ENCODE data around the gene COL4A1.

COL4A1 gene

DNA sequence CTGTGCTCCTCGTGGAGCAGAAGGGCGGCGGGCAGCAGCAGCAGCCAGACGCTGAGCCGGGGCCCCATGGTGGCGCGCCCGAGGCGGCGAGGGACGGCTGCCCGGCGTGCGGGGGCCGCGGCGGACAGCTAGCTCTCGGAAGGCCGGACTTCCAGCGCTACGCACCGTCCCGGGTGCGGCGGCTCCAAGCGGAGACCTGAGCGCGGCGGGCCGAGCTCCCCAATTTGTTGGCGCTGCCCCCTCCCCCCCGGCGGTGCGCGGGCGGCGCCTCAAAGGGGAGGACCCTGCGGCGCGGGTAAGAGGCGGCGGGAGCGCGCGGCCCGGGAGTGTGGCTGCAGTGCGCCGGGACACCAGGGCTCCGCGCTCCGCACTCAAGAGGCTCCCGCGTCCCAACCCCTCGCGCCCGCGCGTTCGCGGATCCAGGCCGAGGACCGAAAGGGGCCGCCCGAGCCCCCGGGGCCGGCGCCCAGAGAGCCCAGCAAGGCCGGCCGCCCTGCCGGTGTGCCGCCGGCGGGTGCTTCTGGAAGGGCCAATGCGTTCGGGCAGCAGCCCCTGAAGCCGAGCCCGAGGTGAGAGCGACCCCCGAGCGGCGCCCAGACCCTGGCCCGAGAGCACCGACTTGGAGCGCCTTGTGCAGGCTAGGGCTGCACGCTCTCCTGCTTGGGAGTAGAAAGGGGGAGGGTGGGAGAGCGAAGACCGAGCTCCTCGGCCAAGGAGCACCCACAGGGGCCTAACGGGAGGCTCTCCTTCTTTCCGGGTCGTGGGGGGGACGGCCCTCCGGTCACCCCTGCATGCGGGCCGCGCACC, at the start of gene COL4A1, which contains the start of gene COL4A2:
COL4A1 (minus strand) TSS at position 198 of the 807 bp plus-strand sequence; CDS start at position 68, 130 bp downstream.
COL4A2 (plus strand) TSS at position 325 of the 807 bp plus-strand sequence. CDS start 620 bp downstream, outside the sequence.
- no peak for DNase-seq (ENCODE audit: low read depth in 1 of 2, low spot score in 1 of 2)

DNA sequence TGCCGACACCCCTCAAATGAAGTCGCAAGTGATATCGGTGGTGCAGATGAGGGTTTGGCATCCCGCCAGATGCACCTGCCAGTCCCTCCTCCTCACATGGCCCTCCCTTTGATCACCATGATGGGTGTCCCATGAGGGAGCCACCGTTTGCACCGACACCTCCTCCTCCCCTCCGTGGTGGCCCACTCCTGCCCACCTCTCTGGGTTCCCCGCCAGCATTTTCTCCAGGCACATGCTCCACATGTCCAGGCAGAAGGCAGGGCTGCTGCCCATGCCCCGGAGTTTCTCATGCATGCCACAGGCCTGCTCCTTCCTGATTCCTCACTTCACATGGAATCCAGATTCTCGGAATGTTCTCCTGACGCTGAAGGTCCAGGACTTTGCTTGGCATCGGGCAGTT, 49.4 kb upstream of the COL4A1 start:
- no peak for DNase-seq (ENCODE audit: low read depth in 1 of 2, low spot score in 1 of 2)

DNA sequence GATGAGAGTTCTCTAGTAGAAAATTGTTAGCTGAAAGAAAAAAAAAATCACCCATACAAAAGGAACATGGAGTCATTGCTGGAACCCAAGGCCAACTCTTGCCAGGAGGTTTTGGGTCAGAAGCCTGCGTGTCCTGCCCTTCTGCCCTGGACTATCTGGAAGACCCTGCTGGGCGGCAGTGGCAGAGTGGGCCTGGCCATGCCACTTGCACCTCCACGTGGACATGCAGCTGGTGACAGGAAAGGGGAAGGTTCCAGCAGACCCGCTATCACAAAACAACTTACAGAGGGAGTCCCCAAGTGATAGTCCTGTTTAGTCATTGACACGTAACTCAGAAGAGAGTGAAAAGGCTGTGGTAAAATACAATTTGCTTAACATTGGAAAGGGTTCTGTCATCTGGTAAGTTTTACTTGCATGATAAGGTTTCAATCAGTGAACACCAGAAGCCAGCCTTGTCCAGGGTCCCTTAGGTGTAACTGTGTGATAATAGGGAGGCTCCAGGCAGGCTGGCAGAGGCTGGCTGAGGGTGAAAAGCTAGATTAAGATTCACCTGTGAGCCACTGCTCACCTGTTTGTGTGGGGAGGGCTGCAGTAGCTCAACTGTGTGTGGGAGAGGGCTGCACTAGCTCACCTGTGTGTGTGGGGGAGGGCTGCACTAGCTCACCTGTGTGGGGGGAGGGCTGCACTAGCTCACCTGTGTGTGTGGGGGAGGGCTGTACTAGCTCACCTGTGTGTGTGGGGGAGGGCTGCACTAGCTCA, 47.9 kb upstream of the COL4A1 start:
- no peak for DNase-seq (ENCODE audit: low read depth in 1 of 2, low spot score in 1 of 2)

DNA sequence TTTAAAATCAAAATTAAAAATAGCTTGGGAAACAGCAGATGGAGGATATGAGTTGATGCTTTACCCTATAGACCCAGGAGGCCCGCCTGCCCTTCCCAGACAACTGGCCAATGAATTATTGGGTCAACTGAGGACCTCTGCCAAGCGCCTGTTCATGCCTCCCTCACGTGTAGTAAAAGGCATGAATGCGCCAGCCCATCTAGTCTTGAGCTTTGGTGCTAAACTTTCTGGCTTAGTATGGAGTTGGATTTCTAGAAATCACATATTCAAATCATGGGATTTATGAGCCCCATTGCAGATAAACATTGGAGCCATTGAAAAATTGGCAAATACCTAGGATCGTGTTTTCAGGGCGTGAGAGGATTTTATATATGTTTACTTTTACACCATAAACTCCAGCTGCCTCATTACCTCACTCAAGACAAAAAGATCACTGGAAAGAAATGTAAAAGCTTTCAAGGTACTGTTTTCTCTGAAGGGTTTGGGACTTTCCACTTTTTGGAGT, 47.2 kb upstream of the COL4A1 start:
- no peak for DNase-seq (ENCODE audit: low read depth in 1 of 2, low spot score in 1 of 2)

DNA sequence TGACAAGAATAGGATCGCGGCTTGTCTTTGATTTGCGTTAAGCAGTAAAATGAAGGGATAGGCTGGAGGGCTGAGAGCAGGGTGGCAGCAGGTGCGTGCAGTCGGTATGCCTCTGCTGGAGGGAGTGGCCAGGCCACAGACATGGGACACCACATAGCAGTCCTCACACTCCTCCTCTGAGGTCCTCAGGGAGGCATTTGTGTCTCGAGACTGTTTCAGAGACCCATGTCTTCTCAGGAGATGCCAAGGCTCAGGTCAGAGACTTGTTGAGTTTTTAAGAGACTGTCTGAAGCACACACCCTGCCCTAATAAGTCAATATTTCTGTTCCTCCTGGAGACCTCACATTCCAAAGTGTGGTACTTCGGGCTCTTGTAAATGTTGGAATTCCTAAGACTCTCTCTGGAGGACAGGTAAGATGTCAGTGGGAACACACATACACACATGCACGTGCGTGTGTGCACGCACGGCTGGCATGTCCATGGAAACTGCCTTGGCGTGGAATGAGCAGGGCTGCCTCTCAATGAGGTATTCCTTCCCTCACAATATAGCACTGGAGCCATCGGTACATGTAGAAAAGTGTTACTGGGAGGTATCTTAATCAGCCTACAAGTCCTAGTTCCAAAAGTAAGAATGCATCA, 46.5 kb upstream of the COL4A1 start:
- DNase-seq (ENCODE audit: low read depth in 1 of 2, low spot score in 1 of 2) = no peak

DNA sequence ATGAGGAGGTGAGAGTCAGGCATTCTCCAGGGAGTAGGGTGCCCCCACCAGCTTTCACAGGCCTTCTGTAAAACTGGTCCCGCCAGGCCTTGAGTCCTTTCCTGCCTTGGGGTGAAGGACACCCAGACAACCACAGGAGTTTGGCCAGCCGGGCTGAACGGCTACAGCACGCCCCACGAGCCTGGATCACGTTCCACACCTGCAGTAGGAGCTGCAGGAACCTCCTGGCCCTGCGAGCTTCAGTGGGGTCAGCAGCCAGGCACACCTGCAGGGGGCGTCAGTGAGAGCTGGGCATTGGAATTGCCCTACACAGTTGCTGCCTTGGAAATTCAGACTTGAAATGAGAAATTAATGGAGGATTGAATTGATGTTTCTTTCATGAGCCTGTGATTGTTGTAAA, 45.8 kb upstream of the COL4A1 start:
- no peak for DNase-seq (ENCODE audit: low read depth in 1 of 2, low spot score in 1 of 2)

DNA sequence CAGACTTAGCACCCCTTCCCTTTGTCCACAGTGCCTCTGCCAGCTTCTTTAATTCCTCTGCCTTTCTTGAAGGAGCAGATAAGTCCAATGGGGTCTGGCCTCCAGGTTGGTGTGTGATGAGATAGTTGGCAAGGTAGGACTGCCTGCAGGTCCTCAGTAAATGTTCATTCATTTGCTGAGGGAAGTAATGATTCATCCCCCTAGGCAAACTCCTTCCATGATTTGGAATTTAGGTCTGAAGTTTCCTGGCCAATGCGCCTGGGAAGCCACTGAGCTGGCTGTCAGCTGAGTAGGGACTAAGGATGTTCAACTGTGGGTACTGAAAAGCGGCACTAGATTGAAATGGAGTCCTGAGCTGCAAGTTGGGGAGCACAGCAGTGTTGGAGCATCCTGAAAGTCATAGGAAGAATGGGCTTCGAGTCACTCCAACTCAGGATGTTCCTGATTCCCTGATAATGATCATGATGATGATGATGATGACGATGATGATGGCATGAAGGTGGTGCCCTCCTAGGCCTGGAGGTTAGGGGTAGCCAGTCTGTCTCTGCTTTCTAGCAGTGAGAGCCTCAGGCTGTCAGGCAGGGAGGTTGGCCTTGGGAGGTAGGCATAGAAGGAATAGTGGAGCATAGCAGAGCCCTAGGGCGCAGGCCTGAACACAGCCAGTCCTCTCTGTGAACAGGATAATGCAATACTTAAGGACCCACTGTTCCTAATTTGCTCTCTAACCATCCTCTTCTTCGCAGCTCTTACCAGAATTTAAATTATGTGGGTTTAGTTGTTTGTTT, 44.9 kb upstream of the COL4A1 start:
- DNase-seq (ENCODE audit: low read depth in 1 of 2, low spot score in 1 of 2) = no peak

DNA sequence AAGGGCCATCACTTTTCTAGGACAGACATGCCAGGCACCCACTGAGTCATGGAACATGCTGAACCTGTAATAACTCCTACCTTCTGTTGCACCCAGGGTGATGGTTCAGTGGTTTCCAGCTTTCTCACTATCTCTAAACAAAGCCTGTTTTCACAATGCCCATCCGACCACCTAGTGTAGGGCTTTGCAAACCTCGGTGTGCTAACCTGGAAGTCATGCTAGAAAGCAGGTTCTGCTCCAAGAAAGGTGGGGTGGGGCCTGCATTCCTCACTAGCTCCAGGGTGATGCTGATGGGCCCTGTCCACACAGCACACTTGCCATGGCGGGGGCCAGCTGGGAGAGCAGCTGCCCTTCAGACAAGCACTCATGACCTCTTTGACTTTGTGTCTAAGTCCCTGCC, 43.6 kb upstream of the COL4A1 start:
- DNase-seq (ENCODE audit: low read depth in 1 of 2, low spot score in 1 of 2) = no peak

DNA sequence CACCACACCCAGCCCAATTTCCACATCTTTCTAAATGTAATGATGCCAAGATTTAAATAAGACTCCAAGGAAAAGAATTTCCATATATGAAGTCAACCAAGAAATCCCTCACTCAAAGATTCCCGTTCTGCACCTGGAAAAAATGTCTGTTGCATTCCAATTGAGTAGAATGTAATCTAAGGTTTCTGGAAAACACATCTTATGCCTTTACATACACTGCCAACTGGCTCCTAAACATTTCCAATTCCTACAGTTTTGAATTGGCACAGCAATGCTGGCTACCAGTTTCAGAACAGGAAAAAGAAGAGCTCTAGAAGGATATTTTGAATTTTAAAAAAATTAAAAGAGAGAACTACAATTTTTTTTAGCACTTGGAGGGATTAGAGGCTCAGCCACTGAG, 43.1 kb upstream of the COL4A1 start:
- DNase-seq (ENCODE audit: low read depth in 1 of 2, low spot score in 1 of 2) = no peak

DNA sequence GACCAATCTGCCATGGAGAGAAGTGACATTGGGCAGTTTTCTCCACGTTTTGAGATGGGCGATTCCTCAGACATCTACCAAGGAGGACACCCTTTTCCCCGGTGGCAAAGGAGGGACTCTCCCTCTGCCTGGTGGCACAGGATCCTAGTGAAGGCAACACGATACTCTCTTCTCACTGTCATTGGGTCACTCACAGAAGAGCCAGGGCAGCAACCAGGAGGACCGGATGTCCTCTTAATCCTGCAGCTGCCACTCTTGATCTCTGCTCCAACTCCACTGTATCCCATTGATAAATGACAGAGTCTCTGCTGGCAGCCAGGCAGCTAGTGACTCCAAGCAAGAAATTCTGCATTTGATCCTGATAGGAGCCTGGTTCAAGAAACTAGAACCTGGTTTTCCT, 42.3 kb upstream of the COL4A1 start:
- no peak for DNase-seq (ENCODE audit: low read depth in 1 of 2, low spot score in 1 of 2)

DNA sequence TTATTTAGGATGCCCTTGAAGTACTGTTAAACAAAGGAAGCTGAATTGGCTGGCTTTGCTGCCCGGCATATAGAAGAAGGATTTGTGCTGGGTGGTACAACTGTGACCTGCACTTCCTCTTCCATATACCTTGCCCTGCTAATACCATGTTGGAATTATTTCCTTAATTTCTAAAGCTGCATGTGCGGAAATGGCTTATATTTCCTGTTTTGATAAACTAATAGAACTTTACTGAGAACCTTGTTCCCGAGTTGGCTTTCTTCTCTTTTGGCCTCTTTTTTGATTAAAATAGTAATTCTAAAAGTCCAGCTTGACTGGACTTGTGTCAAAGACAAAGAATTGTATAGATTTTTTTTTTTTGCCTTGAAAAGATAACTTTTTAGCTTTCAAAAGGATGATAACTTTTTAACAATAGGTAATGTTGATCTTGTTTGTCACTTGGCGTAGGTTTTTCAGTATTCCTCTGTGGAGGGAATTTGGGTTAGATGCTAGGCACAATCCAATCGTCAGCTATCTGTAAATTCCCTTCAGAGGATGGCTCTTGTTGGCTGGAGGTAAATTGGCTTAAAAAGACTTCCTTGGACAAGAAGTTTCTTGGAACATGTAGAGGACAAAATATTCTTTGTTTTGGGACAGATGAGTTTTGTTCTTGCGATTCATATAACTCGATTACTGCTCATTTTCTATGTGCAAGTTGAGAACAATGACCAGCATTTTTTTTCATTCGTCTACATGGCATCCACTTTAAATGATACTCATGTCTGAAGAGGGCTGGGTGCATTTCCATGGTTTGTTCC, 41.5 kb upstream of the COL4A1 start:
- no peak for DNase-seq (ENCODE audit: low read depth in 1 of 2, low spot score in 1 of 2)

DNA sequence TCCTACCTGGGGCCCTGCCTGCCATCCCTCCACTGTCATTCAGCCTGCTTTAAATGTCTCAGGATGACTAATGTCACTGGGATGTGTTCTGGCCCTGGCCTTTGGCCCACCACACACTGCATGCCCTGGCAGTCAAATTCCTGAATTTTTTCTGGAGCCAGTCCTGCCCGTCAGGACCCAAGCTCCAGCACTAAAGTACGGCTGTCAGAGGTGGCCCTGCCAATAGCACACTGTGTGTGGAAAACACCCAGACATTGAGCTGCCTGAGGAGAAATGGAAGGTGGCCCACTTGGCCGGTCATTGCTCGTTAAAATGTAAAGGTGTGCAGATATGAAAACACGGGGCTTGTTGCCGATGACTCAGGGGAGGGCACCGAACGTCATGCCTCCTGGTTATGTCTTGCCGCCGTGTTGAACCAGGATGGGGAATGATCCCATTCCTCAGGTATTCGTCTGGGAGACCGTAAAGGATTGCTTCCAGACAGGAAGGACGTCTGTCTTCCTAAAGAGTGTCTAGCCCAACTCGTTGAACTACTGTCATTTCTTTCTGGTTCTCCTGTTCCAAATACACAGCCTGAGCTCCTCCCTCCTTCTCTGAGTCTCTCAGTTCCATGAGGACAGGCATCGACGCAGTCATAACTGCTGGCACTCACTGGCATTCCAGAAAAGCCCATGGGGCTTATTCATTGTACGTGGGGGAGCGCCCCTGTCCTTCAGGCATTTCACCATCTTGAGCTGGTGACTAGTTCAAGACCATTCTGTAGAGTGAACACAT, 40.8 kb upstream of the COL4A1 start:
- DNase-seq (ENCODE audit: low read depth in 1 of 2, low spot score in 1 of 2) = no peak

DNA sequence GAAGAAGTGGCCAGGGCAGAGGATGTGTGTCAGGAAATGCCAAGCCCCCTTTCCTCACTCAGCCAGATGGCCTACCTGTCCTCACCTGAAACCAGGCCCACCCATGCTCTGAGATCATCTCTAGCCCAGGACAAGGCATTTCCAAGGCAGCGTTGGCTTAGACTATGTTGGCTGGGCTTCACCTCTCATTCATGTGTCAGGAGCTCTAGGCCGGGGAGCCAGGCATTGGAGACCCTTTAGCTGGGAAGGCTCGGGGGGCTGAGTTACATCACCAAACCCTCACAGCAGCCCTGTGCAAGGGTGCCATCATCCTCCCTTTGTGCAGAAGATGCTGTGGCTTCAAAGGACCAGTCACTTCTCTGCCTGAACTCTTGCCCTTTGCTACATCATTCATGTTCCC, 40.1 kb upstream of the COL4A1 start:
- no peak for DNase-seq (ENCODE audit: low read depth in 1 of 2, low spot score in 1 of 2)

DNA sequence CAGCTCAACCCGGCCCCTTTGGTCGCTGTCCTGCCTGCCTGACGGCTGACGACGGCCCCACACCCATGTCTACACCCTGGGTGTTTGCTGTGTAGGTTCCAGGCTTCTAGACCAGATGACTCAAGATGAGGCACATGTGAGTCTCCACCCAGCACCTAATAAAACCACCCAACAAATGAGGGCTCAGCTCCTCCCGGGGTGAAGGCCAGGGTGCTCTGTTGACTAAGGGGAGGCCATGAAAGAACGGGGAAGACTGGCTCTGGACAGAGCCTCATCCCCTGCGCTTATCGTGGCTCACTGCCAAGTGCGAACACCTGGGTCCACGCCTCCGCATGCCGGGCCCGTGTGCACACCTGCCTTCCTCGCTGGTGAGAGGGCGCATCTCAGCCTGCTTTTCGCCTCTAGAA, 39.7 kb upstream of the COL4A1 start:
- DNase-seq (ENCODE audit: low read depth in 1 of 2, low spot score in 1 of 2) = no peak

DNA sequence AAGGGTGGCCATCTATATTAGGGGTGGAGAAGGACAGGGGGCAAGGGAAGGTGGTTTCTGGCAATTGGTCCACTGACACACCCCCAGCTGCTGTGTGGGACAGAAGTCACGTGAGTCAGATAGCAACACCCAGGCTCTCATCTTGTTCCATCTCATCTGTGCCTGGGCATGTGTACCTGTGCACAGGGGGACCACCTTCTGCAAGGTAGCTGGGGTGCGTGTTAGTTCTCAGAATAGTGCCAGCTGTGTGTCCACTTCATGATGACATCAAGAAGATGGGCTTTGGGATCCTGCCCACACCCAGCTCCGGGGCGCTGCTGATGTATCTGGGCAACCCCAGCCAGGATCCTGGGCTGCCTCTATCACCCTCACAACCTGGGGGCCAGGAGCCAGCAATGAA, 38.7 kb upstream of the COL4A1 start:
- DNase-seq (ENCODE audit: low read depth in 1 of 2, low spot score in 1 of 2) = no peak

DNA sequence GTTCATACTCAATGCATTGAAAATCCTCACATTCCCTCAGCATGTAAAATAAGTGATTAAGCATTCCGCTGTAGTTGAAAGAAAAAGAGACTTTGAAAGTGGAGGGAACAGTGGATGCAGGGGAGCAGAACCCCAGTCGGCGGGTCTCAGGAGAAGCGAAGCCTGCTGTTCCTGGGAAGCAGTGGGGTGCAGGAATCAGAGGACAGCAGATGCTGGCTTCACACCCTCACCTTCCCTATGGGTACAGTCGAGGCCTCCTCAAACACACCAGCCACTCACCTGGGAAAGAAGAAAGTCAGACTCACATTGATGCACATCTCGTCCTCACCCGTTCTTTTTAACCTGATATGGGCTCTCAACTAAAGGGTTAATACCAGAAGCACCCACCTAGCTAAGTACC, 38.3 kb upstream of the COL4A1 start:
- DNase-seq (ENCODE audit: low read depth in 1 of 2, low spot score in 1 of 2) = no peak

DNA sequence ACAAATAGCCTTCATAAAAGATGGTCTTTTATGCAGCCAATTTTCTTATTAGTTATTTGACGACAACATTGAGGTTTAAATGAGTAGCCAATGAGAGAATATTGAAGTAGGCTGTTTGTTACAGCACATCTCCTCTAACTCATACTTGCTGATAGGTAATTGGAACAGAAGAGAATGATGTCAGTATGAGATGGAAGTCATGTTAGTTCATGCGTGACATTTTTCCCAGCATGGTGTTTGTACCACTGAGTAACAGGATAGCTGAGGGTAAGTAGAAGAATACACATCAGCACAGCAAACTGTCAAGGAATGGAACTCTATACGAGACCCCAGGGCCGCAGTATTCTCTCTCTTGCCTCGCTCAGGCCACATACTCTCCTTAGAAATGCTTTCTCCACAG, 37.4 kb upstream of the COL4A1 start:
- no peak for DNase-seq (ENCODE audit: low read depth in 1 of 2, low spot score in 1 of 2)

DNA sequence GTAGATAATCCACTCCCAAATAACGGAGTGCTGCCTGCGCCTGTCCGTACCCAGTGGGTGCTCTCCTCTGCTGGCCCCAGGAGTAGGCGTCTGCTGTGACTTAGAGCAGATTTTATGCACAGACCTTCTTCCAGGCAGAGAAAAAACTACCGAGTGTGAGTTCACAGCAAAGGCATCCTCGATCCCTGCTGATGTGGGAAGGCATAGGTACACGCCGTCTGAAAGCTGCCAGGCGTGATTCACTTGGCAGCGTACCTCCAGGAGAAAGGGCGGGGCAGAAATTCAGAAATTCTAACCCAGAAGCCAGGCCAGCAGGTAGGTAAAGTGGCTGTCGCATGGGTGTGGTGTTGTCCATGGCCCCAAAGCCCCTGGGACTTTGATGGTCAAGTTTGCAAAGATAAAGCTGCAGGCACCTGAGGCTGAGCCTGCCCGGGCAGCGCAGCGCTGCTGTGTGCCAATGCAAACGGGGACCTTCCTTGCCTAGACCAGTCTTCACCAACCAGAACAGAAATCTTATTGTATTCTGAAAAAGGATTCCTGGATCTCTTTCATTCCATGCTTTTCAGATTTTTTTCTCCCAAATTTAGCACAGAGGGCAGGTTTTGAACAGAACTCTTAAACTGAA, 36.4 kb upstream of the COL4A1 start:
- no peak for DNase-seq (ENCODE audit: low read depth in 1 of 2, low spot score in 1 of 2)

DNA sequence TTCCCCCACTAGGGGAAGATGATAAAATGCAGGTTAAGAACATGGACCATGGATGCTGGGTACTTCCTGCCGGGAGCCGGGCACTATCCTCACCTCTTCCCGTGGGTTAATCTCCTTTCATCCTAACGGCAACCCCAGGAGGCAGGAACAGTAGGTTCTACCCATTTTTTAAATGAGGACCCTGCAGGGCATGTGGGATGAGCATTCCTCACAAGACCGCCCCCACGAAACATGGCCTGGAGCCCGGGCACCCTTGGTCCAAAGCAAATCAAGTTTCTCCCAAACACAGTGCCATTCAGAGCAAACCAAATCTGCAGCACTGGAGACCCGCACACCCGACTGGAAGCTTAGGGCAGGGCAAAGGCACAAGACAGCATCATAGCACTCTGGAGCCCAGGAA, 35.5 kb upstream of the COL4A1 start:
- no peak for DNase-seq (ENCODE audit: low read depth in 1 of 2, low spot score in 1 of 2)
